Measurements from ENCODE around the gene RPS15. TPM values are rescaled to one million over a fixed set of nuclear protein-coding genes. Genes with fewer than 3 reads are reported as not detected.

RPS15 gene
- polyA plus RNA-seq, 1 donor from 2014 or later: 3,226 TPM

GRCh38 chr19:1397838-1398237 lies 40.4 kb upstream of the RPS15 start:
- Mint-ChIP-seq H3K36me3 (no peaks in the 10 kb centered on the region), H3K27me3 (peaks cover 5% of the 10 kb centered on the region), H3K4me3 (no peak overlapping the region), H3K9me3 (no peaks in the 10 kb centered on the region), H3K27ac (no peak overlapping the region), H3K4me1 (peaks cover 0 to 4% (median 3%) of the 10 kb centered on the region in 3 donors)

- Mint-ChIP-seq H3K27ac (peak overlapping the region in 1 of 3 donors; percentile 62), H3K4me1 (peaks cover 0 to 5% (median 4%) of the 10 kb centered on the region in 3 donors), H3K27me3 (peaks cover 11% of the 10 kb centered on the region), H3K4me3 (peak overlapping the region in 1 of 4 donors; percentile 51), H3K36me3 (no peaks in the 10 kb centered on the region), H3K9me3 (no peaks in the 10 kb centered on the region)
Measured at GRCh38 chr19:1399079-1399478, 39.1 kb upstream of the RPS15 start.

GRCh38 chr19:1399745-1400144 lies 38.5 kb upstream of the RPS15 start:
- Mint-ChIP-seq H3K9me3 (no peaks in the 10 kb centered on the region), H3K27ac (no peak overlapping the region), H3K4me1 (peaks cover 0 to 5% (median 4%) of the 10 kb centered on the region in 3 donors), H3K4me3 (no peak overlapping the region), H3K36me3 (no peaks in the 10 kb centered on the region), H3K27me3 (peaks cover 11% of the 10 kb centered on the region)

- Mint-ChIP-seq H3K36me3 (no peaks in the 10 kb centered on the region), H3K4me3 (peak overlapping the region; percentile 60 to 78 (median 76)), H3K27ac (peak overlapping the region in 2 of 3 donors; percentile 13 to 46), H3K4me1 (peaks cover 0 to 5% (median 4%) of the 10 kb centered on the region in 3 donors), H3K9me3 (no peaks in the 10 kb centered on the region), H3K27me3 (peaks cover 11% of the 10 kb centered on the region)
Measured at GRCh38 chr19:1400281-1401137, 37.7 kb upstream of the RPS15 start.

DNA sequence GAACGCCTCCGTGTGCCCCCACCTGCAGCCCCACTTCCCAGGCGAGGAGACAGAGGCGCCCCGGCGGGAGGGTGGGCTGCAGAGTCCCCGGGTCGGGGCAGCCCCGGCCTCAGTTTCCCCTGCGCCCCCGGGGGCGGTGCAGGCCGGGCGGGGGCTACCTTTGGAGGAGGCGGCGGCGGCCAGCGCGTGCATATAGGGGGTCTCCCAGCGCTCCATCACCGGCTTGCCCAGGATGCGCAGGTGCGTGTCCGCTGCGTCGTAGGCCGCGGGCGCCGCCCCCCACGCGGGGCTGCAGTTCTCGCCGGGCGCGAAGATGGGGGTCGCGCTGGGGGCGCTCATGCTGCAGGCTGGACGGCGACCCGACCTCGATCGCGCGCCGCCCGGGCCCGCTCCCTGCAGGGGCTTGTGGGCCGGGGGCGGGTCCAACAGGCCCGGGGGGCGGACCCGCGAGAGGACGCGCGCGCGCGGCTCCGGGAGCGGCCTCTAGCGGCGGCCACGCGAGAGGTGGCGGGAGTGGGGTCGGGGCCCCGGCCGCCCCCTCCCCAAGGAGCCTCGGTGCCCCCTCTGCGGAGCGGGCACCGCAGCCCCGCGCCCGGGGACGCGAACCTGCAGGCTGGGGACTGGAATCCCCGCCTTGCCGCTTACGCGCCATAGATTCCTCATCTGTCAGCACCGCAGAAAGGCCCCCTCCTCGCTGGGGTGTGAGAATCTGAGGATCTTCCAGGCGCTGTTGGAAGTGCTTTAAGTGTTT lies 36.9 kb upstream of the RPS15 start, which contains the start of gene GAMT:
Gene GAMT, minus strand, starts transcription at position 405 of the 751 bp plus-strand sequence. Its CDS starts 66 bp downstream, at position 339.
- Mint-ChIP-seq H3K27me3 (peaks cover 11% of the 10 kb centered on the region), H3K27ac (peak within 1 kb of the TSS; percentile 46 to 56 (median 47)), H3K4me3 (peak within 1 kb of the TSS; percentile 60 to 85 (median 78)), H3K36me3 (no peaks in the 10 kb centered on the region), H3K4me1 (peaks cover under 1 to 5% (median 4%) of the 10 kb centered on the region in 3 donors), H3K9me3 (no peaks in the 10 kb centered on the region)

DNA sequence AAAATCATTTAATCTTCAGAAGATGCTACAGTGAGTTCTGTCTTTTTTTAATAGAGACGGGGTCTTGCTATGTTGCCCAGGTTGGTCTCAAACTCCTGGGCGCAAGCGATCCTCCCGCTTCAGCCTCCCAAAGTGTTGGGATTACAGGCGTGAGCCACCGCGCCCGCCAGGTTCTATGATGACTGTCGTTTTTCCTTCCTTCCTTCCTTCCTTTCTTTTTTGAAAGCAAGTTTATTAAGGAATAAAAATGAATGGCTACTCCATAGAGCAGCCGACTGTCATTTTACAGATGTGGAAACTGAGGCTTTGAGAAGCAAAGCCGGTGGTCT lies 36.3 kb upstream of the RPS15 start:
- Mint-ChIP-seq H3K9me3 (no peaks in the 10 kb centered on the region), H3K36me3 (no peaks in the 10 kb centered on the region), H3K4me1 (peaks cover 6 to 9% (median 8%) of the 10 kb centered on the region in 3 donors), H3K4me3 (peak overlapping the region; percentile 43 to 85 (median 74)), H3K27me3 (peaks cover 11% of the 10 kb centered on the region), H3K27ac (peak overlapping the region in 1 of 3 donors; percentile 47)

DNA sequence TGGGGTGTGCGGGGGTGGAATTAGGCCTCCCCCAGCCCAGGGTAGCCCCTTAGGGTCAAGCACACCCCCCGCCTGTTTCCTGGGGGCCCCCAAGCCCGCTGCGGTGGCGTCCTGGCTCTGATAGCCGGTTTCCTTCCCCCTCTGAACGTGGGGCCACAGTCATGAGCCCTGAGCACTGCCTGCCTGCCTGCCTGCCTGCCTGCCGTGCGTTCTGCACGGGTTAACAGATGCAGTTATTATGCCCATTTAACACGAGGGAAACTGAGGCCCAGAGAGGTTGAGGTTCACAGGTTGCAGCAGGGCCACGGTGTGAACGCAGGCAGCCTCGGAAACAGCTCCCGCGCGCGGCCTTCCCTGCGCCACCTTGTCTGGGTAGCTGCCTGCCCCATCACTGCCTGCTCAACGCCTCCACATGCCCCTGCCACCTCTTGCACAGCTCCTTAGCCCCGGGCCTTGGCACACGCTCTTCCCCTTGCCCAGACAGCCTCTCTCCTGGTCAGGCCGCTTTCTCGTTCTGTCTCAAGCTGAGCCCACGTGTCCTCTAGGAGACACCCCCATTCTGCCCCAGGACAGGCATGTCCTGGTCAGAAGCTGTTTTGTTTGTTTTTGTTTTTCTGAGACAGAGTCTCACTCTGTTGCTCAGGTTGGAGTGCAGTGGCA lies 35.7 kb upstream of the RPS15 start:
- Mint-ChIP-seq H3K9me3 (no peaks in the 10 kb centered on the region), H3K4me1 (peaks cover 7 to 9% (median 8%) of the 10 kb centered on the region in 3 donors), H3K27ac (peak overlapping the region; percentile 26 to 56 (median 33)), H3K36me3 (no peaks in the 10 kb centered on the region), H3K27me3 (peaks cover 11% of the 10 kb centered on the region), H3K4me3 (peak overlapping the region; percentile 44 to 90 (median 64))

DNA sequence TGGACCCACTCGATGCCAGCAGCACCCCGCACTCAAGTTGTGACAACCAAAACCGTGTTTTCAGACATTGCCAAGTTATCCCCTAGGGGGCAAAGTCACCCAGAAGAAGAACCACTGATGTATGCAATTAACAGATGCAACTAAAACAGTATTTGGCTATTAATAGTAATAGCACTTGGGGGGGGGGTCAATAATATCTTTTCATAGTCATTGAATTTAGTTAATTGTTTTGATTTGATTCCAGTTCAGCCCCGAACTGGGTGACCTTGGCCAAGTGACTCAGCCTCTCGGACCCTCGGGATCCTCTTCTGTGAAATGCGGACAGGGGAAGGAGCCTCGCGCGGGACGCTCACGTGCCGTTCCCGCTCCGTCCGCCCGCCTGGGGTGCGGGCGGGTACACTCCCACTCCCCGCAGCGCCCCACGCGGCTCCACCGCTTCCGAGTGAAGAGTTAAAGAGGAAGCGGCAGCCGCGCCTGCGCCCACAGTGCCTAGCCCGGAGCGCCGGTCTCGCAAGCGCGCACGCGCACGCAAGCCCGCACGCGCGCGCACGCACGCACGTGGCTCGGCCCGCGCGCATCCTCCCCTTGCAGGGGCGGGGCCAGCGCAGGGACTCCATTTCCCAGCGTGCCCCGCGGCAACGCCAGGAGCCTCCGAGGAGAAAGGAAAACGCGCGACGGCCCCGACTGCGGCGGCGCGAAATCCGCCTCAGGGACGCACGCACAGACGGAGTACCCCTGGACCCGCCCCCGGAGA lies 31.2 kb upstream of the RPS15 start:
- peaks cover 16 to 33% (median 23%) of the 10 kb centered on the region in 3 donors for H3K4me1 Mint-ChIP-seq

GRCh38 chr19:1407528-1408299 lies 30.5 kb upstream of the RPS15 start, which contains the start of gene DAZAP1:
DAZAP1 (plus strand) TSS chr19:1407586; CDS start chr19:1407774, 188 bp downstream.
- Mint-ChIP-seq H3K27ac (peak within 1 kb of the TSS; percentile 80 to 92 (median 88)), H3K4me3 (peak within 1 kb of the TSS; percentile 85 to 91 (median 89)), H3K4me1 (peaks cover 16 to 32% (median 23%) of the 10 kb centered on the region in 3 donors), H3K9me3 (no peaks in the 10 kb centered on the region), H3K36me3 (no peaks in the 10 kb centered on the region), H3K27me3 (peaks cover 7% of the 10 kb centered on the region)

More for the DNA sequence above, 31.2 kb upstream of the RPS15 start:
- H3K27me3 Mint-ChIP-seq: peaks cover 11% of the 10 kb centered on the region
- peak overlapping the region; percentile 76 to 90 (median 84) for H3K4me3 Mint-ChIP-seq
- H3K36me3 Mint-ChIP-seq: no peaks in the 10 kb centered on the region
- peak overlapping the region; percentile 74 to 88 (median 80) for H3K27ac Mint-ChIP-seq
- H3K9me3 Mint-ChIP-seq: no peaks in the 10 kb centered on the region

- Mint-ChIP-seq H3K36me3 (no peaks in the 10 kb centered on the region), H3K4me3 (peak overlapping the region; percentile 85 to 91 (median 88)), H3K27ac (peak overlapping the region; percentile 48 to 92 (median 80)), H3K27me3 (peaks cover under 1% of the 10 kb centered on the region), H3K4me1 (peaks cover 16 to 33% (median 23%) of the 10 kb centered on the region in 3 donors), H3K9me3 (no peaks in the 10 kb centered on the region)
Measured at GRCh38 chr19:1408300-1409203, 29.6 kb upstream of the RPS15 start.

DNA sequence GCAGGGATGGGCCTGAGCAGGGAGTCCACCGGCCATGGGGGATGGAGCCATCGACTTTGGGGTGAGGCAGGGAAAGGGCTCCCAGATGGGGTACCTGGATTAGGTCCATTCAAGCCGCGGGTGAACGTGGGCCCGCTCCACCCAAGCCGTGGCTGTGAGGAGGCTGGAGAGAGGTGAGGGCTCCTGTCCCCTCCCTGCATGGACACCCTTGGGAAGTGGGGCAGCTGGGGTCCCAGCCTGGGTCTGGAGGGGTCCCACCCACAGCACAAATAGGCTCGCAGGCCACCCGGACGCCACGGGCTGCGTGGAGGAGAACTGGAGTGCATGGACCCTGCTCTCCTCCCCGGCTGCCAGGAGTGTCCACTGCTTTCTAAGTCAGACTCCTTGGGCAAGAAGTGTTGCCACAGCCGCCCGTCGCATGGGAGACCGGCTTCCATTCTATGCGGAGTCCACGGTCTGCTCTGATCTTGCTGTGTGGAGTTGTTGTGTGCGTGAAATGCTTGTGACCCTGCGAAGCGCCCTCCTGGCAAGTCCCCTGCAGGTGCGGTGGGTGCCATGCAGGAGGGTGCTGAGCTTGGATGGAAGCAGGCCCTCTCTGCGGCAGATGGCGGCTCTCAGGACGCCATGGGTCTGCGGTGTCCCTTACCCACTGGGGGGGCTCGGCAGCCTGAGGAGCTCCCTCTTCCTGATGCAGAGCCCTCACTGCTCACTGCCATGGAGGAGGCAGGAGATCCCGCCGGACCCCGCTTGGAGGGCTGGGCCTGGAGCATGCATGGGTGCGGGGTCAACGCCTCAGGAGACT lies 28.8 kb upstream of the RPS15 start:
- peak overlapping the region; percentile 85 to 91 (median 88) for H3K4me3 Mint-ChIP-seq
- no peaks in the 10 kb centered on the region for H3K36me3 Mint-ChIP-seq
- H3K27ac Mint-ChIP-seq: peak overlapping the region; percentile 48 to 92 (median 80)
- no peaks in the 10 kb centered on the region for H3K27me3 Mint-ChIP-seq
- peaks cover 16 to 33% (median 23%) of the 10 kb centered on the region in 3 donors for H3K4me1 Mint-ChIP-seq
- H3K9me3 Mint-ChIP-seq: no peaks in the 10 kb centered on the region
